HG03064 (cell line): Measurements from ENCODE around the gene PRSS36.
"Not testable (repeated sequence)": the region's sequence is repeated elsewhere in the genome, so short reads cannot be mapped to it uniquely, and the experiment has no call there.

ENCODE experiments used
- ATAC-seq: cut with Tn5 transposase; IDR thresholded peaks from one replicate; pipeline ENCODE4 v1.9.1; 2021; ENCODE audit warnings: low read depth; ENCODE audit not compliant: unreplicated experiment

The PRSS36 gene

DNA sequence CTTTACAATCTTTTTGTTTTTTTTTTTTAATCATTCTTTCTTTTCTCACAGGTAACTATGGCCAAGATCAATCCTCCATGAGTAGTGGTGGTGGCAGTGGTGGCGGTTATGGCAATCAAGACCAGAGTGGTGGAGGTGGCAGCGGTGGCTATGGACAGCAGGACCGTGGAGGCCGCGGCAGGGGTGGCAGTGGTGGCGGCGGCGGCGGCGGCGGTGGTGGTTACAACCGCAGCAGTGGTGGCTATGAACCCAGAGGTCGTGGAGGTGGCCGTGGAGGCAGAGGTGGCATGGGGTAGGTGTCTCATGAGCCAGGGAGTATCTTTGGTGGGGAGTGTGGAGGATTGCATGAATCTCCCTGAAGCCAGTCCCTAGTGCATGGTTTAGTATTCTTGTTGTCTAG lies 35.0 kb upstream of the PRSS36 start:
- no peak for ATAC-seq

DNA sequence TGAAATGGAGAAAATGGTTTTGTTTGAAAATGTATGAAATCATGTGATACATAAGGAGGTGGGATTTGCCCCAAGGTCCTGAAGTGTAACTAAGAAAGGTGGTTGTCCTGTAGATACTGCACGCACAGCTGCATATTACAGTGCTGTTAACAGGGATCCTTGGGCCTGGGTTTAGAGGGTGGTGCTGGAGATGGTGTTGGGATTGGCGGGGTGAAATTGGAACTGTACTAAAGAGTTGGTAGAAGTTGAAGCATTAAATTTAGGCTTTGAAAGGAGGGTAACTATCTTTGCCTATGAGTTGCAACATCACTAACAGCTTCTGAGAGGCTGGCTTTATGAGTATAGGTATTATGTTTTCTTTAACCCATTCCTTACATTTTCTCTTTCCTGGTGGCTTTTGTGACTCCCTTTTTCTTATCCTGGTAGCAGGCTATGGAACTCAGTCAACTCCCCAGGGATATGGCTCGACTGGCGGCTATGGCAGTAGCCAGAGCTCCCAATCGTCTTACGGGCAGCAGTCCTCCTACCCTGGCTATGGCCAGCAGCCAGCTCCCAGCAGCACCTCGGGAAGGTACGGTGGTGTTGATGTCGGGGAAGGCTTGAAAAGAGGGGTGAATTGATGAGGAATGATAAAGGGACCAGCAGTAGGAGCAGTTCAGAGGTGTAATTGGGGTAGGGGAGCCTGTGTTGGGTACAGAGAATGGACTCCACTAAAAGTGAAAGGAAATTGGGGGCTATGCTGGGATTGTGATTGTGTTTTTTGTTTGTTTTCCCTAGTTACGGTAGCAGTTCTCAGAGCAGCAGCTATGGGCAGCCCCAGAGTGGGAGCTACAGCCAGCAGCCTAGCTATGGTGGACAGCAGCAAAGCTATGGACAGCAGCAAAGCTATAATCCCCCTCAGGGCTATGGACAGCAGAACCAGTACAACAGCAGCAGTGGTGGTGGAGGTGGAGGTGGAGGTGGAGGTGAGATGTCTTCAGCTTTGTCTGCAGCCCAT lies 33.9 kb upstream of the PRSS36 start:
- ATAC-seq: no peak

DNA sequence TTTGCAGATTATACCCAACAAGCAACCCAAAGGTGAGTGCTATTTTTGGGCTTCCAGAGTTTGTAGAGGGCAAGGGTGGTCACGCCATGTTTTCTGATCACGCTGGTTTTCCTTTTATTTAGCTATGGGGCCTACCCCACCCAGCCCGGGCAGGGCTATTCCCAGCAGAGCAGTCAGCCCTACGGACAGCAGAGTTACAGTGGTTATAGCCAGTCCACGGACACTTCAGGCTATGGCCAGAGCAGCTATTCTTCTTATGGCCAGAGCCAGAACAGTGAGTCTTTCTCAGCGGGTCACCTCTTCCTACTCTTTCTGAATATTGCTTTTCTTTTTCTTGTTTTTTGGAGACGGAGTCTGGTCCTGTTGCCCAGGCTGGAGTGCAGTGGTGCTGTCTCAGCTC lies 32.5 kb upstream of the PRSS36 start:
- no peak for ATAC-seq

DNA sequence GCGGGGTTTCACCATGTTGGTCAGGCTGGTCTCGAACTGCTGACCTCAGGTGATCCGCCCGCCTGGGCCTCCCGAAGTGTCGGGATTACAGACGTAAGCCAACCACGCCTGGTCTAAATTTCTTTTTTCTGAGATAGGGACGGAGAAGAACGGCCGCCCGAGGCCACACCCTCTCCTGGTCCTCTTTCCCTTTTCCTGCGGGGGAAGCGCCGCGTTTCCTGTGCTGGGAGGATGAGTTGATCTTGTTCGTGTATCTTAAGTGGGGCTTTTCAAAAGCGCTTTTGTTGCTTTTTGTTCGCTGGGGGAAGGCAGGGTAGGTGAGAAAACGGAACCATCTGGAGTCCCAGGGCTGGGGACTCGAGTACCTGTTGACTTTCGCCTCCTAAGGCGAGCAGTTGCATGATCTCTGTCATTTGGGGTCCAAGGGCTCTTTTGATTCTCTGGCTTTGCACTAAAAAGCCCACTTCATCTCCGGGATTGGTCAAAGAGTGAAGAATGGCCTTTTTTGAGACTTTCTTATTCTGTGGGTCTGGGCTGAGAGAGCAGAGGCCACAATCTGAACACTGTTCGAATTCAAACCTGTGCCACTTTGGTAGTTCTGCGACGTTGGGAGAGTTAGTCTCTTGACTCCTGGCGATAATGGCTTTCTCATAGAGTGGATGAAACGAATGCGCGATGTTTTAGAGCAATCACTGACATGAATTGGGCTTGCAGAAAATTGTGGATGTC lies 31.4 kb upstream of the PRSS36 start:
- ATAC-seq: no peak

DNA sequence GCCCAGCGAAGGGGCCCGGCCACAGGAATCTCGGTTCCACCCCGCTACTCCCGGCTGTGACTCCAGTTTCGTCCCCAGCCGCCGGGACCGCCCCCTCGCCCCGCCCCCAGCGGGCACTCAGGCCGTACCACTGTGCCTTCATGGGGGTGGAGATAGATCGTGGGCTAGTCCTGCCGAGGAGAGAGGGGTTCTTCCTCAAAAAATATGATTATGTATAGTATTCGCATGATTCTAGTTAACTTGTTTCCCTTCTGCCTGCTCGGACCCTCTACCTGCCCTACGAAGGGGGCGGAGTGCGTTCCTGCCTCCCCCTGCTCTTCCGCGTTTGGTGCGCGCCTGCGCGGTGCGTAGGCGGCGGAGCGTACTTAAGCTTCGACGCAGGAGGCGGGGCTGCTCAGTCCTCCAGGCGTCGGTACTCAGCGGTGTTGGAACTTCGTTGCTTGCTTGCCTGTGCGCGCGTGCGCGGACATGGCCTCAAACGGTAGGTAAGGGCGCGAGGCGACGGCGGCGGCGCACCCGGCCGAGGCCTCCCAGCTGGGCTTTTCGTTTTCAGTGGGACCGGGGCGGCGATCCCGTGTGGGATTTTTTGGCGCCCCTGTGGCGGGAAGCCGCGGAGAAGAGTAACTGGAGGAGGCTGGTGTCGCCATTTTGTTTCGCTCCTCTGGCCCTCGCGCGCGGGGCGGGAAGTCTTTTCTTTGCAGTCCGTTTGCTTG lies 30.0 kb upstream of the PRSS36 start, which contains the start of gene FUS:
TSS of gene FUS (plus strand) at position 393 of the 713 bp plus-strand sequence. CDS start at position 469, 76 bp downstream.
- ATAC-seq: peak; percentile 45

DNA sequence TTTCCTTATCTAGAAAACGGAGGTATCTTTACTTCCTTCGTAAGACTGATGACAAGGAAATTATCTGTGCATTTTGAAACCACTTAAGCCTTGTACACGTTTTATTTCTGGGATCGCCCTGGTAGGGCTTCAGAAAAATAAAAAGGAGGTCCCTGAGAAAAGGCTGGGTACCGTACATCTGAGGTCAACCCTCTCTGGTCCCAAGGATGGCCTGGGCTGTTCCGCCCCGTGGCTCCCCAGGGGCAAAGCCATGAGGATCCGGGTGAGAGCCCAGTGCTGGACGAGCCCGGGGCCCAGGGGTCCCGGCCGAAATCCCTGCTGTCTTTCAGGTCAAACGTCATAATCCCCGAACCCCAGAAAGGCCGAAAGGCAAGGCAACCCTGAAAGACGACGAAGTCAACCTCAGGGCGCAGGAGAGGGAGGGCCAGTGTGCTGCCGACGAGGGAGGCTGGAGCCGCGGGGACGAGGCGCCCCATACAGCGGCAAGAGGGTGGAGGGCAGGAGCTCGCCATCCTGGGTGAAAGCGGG lies 29.4 kb upstream of the PRSS36 start:
- ATAC-seq: peak; percentile 3

DNA sequence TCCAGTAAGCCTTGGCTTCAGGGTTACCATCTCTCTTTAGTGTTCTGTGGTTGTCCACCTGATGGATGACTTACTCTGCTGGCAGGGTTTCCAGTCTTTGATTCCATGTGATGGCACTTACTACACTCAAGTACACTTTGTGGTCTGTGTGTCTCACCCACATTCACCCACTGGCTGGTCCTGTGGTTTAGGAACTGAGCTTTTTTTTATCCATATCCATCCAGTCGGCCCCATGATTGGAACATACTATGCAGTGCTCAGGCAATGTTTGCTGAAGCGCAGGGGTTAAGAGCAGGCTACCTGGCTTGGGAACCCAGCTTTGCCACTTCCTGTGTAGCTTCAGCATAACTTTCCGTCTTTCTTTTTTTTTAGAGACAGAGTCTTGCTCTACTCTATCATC lies 27.3 kb upstream of the PRSS36 start:
- no peak for ATAC-seq

DNA sequence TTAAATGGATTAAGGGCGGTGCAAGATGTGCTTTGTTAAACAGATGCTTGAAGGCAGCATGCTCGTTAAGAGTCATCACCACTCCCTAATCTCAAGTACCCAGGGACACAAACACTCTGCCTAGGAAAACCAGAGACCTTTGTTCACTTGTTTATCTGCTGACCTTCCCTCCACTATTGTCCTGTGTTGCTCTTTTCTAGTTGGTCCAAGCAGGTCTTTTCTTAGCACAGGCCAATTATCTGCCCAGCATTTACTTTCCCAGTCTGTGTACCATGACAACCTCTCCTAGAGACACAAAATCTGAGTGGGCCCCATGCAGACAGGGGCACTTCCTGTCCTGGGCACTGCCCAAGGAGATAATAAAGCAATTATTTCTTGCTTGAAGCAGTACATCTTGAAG lies 20.2 kb upstream of the PRSS36 start:
- ATAC-seq: not testable (repeated sequence)

DNA sequence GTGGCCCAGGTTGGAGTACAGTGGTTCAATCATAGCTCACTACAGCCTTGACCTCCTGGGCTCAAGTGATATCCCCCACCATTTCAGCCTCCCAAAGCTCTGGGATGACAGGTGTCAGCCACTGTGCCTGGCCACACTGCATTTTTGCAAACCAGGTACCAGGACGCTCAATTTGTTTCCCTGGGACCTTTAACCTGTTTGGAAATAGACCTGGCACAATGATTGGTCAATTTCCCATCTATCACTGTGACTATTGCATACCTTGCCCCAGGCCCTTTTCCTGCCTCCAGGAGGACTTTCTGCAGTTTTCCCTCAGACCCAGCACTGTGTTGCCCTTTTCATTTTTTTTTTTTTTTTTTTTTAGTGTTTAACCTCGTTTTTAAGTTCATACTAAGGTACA lies 19.0 kb upstream of the PRSS36 start:
- ATAC-seq: no peak

DNA sequence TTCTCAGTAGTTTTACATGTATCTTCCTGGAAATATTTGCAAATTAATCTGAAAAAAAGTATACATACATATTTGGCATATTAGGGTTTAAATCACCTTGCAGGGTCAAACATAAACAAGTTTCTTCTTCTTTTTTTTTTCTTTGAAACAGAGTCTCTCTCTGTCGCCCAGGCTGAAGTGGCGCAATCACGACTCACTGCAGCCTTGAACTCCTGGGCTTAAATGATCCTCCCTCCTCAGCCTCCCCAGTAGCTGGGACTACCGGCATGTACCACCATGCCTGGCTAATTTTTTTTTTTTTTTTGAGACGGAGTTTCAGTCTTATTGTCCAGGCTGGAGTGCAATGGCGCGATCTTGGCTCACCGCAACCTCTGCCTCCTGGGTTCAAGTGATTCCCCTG lies 17.4 kb upstream of the PRSS36 start:
- ATAC-seq: no peak

DNA sequence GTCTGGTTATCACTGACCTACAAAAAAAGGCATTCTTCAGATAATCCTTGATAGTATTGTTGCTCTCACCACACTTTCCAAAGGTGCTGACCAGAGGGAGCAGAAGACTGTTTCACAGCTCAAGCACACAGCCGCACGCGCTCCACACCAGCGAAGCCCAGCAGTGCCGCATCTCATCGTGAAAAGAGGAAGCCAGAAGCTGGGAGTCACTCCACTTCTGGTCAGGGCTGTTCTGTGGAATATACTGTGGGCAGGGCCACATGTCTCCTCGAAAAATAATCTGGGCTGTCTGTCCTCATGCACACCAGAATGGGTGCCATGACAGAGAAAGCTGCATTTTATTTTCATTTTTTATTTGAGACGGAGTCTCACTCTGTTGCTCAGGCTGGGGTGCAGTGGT lies 7.3 kb upstream of the PRSS36 start:
- no peak for ATAC-seq

DNA sequence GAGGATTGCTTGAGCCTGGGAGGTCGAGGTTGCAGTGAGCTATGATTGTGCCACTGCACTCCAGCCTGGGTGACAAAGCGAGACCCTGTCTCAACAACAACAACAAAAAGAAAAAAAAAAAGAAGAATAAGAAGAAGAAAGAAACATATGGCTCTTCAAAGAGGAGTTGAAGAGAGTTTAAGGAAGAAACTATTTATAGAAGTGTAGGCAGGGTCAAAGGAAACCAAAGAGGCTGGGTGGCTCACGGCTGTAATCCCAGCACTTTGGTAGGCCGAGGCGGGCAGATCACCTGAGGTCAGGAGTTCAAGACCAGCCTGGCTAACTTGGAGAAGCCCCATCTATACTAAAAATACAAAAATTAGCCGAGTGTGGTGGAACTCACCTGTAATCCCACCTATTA lies 1.1 kb upstream of the PRSS36 start:
- not testable (repeated sequence) for ATAC-seq

DNA sequence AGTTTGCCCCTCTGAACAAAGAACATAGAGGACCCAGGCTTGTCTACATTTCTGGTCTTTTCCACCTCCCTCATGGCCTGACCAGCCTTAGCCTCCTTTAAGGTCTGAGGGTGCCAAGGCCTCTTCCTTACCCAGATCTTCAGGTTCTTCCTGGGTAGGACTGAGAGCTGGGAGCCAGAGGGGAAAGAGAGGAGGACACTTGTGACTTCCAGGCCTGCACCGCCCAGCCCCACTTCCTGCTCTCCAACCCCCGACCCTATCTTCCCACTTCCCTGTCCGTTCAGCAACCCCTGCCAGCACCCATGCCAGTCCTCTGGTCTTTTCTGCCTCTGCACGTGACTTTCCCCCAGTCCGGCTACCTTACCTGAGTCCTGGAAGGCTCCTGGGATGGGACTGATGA lies 534 bp downstream of the PRSS36 start:
- no peak for ATAC-seq

DNA sequence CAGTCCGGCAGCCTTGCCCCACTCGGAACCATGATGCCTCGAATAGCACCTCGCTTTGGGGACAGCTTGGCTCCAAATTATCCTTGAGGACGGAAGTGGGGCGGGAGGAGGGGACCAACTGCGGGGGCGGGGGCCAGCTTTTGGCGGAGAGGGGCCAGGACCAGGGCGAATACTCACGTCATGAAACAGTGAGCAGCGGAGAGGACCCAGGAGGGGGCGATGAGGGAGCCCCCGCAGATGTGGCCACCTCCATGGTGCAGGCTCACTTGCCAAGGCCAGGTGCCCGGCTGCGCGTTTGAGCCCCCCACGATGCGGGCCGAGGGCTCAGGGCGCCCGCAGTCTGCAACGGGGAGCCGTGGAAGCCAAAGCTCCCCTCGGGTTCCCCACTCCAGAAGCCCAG lies 970 bp downstream of the PRSS36 start:
- no peak for ATAC-seq

DNA sequence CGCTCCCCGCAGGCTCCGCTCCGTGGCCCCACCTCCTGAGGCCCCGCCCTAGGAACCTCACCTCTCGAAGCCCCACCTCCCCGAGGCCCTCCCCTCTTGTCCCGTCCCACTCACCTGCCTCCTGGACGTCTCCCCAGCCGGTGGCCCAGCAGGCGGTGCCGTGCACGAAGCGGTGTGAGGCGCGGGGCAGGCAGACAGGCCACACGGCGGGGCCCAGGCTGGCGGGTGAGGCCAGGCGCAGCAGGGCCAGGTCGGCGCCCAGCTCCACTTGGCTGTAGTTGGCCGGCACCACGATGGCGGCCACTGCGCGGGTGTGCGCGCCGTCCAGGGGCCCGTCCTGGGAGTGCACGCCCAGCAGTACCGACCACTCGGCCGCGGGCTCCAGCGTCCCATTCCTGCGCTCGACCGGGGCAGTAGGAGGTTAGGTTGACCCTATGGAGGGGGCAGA lies 1.6 kb downstream of the PRSS36 start:
- no peak for ATAC-seq

DNA sequence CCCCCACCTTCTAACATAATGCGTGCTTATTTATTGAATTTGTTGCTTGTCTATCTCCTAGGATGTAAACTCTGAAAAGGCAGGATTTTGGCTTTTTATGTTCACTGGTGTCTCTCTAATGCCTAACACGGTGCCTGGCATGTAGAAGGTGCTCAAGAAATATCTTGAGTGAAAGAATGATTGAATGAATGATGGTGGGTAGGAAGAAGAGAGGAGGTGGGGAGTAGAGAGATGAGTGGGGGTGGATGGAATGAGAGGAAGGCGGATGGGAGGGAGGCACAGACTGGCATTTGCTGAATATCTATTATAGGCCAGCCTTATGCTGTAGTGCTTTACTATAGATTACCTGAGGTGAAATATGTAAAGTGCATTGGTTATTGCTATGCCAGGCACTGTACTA lies 2.3 kb downstream of the PRSS36 start:
- no peak for ATAC-seq

DNA sequence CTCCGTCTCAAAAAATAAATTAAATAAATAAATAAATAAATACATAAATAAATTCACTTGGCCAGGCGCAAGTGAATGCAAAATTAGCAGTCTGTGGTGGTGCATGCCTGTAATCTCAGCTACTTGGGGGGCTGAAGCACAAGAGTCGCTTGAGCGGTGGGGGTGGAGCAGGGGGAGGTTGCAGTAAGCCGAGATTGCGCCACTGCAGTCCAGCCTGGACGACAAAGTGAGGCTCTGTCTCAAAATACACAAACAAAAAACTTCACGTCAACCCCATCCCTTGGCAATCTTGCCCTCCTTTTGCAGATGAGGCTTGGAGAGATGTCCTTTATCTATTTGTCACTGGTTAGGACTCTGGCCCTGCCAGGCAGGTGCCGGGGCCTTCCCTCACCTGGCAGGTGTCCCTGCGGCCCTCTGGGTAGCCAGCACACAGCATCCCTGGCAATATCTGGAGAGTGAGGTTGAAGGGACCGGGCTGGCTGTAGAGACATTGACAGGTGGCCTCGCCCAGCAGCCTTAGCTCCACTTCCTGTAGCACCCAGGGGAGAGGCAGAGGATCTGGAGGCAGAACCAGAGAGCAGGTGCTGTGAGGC lies 4.4 kb downstream of the PRSS36 start:
- no peak for ATAC-seq

DNA sequence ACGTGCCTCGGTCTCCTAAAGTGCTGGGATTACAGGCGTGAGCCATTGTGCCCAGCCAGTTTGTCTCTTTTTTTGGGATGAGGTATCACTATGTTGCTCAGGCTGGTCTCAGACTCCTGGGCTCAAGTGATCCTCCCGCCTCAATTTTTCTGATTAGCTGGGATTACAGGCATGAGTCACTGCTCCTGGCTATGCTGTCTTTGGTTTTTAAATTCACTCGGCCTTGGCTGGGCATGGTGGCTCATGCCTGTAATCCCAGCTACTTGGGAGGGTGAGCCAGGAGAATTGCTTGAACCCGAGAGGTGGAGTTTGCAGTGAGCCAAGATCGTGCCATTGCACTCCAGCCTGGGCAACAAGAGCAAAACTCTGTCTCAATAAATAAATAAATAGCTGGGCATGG lies 5.4 kb downstream of the PRSS36 start:
- ATAC-seq: not testable (repeated sequence)

DNA sequence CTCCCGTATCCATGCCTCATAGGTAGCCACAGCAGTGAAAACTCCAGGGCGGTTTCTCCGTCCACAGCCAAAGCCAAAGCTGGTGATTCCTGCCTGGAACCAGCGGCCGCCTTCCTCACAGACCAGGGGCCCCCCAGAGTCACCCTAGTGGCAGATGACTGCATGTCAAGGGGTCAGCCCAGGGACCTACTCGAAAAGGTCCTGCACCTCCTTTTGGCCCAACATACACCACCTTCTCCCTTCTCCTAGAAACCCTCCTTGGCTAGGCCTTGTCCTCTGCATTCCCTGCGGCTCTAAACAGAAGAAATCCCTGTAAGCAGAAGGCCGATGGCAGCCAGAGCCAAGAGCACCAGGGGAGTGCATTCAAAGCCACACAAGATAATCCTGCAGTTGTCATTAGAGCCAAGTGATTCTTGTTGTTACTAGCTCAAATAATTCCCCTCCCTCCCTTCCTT lies 6.1 kb downstream of the PRSS36 start:
- no peak for ATAC-seq

DNA sequence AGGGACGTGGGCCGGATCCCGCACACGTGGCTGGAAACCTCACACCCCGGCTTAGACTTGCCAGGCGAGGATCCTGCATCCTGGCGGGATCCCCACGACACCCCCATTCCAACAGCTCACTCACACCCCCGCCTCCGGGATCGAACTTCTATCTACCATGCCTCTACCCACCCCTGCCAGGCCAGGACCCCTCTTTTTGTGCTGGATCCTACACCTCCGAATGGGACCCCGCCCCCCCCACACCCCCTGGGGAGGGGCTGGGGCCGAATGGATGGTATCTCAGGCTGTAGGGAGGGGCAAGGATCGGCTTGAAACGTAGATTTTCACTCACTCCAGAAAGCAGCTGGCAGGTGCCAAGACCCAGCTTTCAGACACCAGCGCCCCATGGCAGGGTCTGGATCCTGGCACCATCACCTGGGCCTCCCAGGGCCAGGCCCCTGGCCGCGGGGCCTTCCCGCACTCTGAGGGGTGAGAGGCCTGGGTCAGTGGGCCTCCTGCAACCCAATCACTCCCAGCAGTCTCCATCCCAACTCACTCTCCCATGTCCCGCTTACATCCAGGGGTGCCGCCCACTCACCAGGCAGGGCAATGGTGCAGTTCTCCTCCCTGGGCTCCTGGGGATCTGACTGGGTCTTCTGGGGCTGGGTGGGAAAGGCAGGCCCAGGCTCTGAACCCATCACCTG lies 6.7 kb downstream of the PRSS36 start:
- ATAC-seq: no peak
